ENCODE results near the gene CAMK1D. TPM values are rescaled to one million over a fixed set of nuclear protein-coding genes. Genes with fewer than 3 reads are reported as not detected.

The CAMK1D gene
- total RNA-seq, 2 experiments from 2014 or later, result 28.8 to 35.3 TPM

- peak overlapping the region; percentile 0 for H3K27ac Mint-ChIP-seq
- peaks cover 3% of the 10 kb centered on the region for H3K9me3 Mint-ChIP-seq
- peak in 9 of 14 experiments; percentile 2 to 57 (median 8) for DNase-seq
- ChIA-PET CTCF (interaction anchor here (0.5 to 0.7 kb wide), 2 partner anchors 155 to 1341 kb away, joined by 3 to 4 read pairs; no protein-coding TSS in a partner anchor), POLR2A (no interaction called here)
- TF ChIP-seq, protein P1, sequence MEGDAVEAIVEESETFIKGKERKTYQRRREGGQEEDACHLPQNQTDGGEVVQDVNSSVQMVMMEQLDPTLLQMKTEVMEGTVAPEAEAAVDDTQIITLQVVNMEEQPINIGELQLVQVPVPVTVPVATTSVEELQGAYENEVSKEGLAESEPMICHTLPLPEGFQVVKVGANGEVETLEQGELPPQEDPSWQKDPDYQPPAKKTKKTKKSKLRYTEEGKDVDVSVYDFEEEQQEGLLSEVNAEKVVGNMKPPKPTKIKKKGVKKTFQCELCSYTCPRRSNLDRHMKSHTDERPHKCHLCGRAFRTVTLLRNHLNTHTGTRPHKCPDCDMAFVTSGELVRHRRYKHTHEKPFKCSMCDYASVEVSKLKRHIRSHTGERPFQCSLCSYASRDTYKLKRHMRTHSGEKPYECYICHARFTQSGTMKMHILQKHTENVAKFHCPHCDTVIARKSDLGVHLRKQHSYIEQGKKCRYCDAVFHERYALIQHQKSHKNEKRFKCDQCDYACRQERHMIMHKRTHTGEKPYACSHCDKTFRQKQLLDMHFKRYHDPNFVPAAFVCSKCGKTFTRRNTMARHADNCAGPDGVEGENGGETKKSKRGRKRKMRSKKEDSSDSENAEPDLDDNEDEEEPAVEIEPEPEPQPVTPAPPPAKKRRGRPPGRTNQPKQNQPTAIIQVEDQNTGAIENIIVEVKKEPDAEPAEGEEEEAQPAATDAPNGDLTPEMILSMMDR (IDR thresholded peaks at IDR 0.05), result no peak
- no peaks in the 10 kb centered on the region for H3K27me3 ChIP-seq (ENCODE audit: control insufficient read depth in 1 of 2, insufficient read depth in 2 of 2, low read length in 2 of 2)
- ATAC-seq (ENCODE audit: poor library complexity), result peak; percentile 66
- intact Hi-C loops (cut with DNase I, micrococcal nuclease), result no loop called here
- H3K27ac ChIP-seq (ENCODE audit: low read depth in 1 of 2, low read length in 2 of 2), result no peak overlapping the region
- H3K4me3 Mint-ChIP-seq, result peak overlapping the region; percentile 40
- no peaks in the 10 kb centered on the region for H3K27me3 Mint-ChIP-seq
- peaks cover 12% of the 10 kb centered on the region for H3K4me1 ChIP-seq (ENCODE audit: insufficient read depth, low read length)
- peaks cover 0 to 3% of the 10 kb centered on the region in 2 experiments for H3K9me3 ChIP-seq (ENCODE audit: control insufficient read depth in 1 of 2, insufficient read depth in 1 of 2, low read length in 2 of 2)
- H3K4me3 ChIP-seq (ENCODE audit: low read length), result no peak overlapping the region
- H3K4me1 Mint-ChIP-seq (ENCODE audit: low read depth), result peaks cover 49% of the 10 kb centered on the region
- no peaks in the 10 kb centered on the region for H3K36me3 ChIP-seq (ENCODE audit: insufficient read depth, low read length)
- peaks cover 19% of the 10 kb centered on the region for H3K36me3 Mint-ChIP-seq (ENCODE audit: low read depth)
Measured at GRCh38 chr10:12412666-12413368, 63.5 kb downstream of the CAMK1D start.

GRCh38 chr10:12413369-12413711 is 64.0 kb downstream of the CAMK1D start:
- H3K36me3 Mint-ChIP-seq (ENCODE audit: low read depth), result peaks cover 19% of the 10 kb centered on the region
- peak; percentile 25 for ATAC-seq (ENCODE audit: poor library complexity)
- peaks cover 53% of the 10 kb centered on the region for H3K4me1 Mint-ChIP-seq (ENCODE audit: low read depth)
- H3K9me3 Mint-ChIP-seq, result peaks cover 3% of the 10 kb centered on the region
- intact Hi-C loops (cut with DNase I, micrococcal nuclease), result no loop called here
- H3K4me3 Mint-ChIP-seq, result no peak overlapping the region
- peak overlapping the region; percentile 0 for H3K27ac Mint-ChIP-seq
- ChIA-PET CTCF (no interaction called here), POLR2A (no interaction called here)
- H3K4me1 ChIP-seq (ENCODE audit: insufficient read depth, low read length), result peaks cover 14% of the 10 kb centered on the region
- H3K4me3 ChIP-seq (ENCODE audit: low read length), result no peak overlapping the region
- no peak for DNase-seq
- H3K36me3 ChIP-seq (ENCODE audit: insufficient read depth, low read length), result no peaks in the 10 kb centered on the region
- H3K9me3 ChIP-seq (ENCODE audit: control insufficient read depth in 1 of 2, insufficient read depth in 1 of 2, low read length in 2 of 2), result peaks cover 0 to 3% of the 10 kb centered on the region in 2 experiments
- no peaks in the 10 kb centered on the region for H3K27me3 ChIP-seq (ENCODE audit: control insufficient read depth in 1 of 2, insufficient read depth in 2 of 2, low read length in 2 of 2)
- H3K27ac ChIP-seq (ENCODE audit: low read depth in 1 of 2, low read length in 2 of 2), result no peak overlapping the region
- H3K27me3 Mint-ChIP-seq, result no peaks in the 10 kb centered on the region
- TF ChIP-seq, protein P1 (IDR thresholded peaks at IDR 0.05), result no peak

GRCh38 chr10:12414278-12414989 is 65.1 kb downstream of the CAMK1D start:
- ATAC-seq (ENCODE audit: poor library complexity) (no peak), DNase-seq (no peak)
- ChIA-PET CTCF (no interaction called here), POLR2A (no interaction called here)
- Mint-ChIP-seq H3K4me1 (ENCODE audit: low read depth) (peaks cover 58% of the 10 kb centered on the region), H3K27me3 (no peaks in the 10 kb centered on the region), H3K9me3 (peaks cover 3% of the 10 kb centered on the region), H3K4me3 (no peak overlapping the region), H3K27ac (no peak overlapping the region), H3K36me3 (ENCODE audit: low read depth) (peaks cover 13% of the 10 kb centered on the region)
- peaks cover 23% of the 10 kb centered on the region for H3K4me1 ChIP-seq (ENCODE audit: insufficient read depth, low read length)
- H3K27me3 ChIP-seq (ENCODE audit: control insufficient read depth in 1 of 2, insufficient read depth in 2 of 2, low read length in 2 of 2), result no peaks in the 10 kb centered on the region
- TF ChIP-seq, protein P1 (IDR thresholded peaks at IDR 0.05), result no peak
- H3K9me3 ChIP-seq (ENCODE audit: control insufficient read depth in 1 of 2, insufficient read depth in 1 of 2, low read length in 2 of 2), result peaks cover 0 to 3% of the 10 kb centered on the region in 2 experiments
- intact Hi-C loops (cut with DNase I, micrococcal nuclease), result no loop called here
- no peak overlapping the region for H3K4me3 ChIP-seq (ENCODE audit: low read length)
- H3K36me3 ChIP-seq (ENCODE audit: insufficient read depth, low read length), result no peaks in the 10 kb centered on the region
- no peak overlapping the region for H3K27ac ChIP-seq (ENCODE audit: low read depth in 1 of 2, low read length in 2 of 2)

All from CD4-positive, alpha-beta T cell (primary cell).